ENCODE results near the gene MCF2. TPM values are rescaled to one million over a fixed set of nuclear protein-coding genes. Genes with fewer than 3 reads are reported as not detected.

MCF2 gene
- total RNA-seq, 1 experiment from 2014 or later: 0.07 TPM

DNA sequence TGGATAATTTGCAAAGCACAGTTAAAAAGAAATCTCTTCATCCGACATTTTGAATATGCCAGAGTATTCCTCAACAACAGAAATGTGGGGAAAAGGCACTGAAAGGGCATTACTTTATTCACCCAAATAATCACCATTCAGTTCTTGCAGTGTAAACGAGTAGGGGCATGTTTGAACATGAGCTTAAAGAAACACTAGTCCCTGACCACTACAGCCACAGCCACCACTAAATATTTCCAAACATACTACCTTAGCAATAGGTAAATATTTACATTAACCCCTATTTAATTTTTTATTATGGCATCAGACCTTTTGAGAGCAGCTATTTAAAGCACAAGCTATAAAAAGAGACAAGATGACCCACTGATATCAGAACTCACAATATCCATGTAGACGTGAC lies 27.6 kb downstream of the MCF2 start:
- no peak for DNase-seq
- Histone ChIP-seq H3K27me3 (ENCODE audit: low read length) (no peaks in the 10 kb centered on the region), H3K27ac (ENCODE audit: low read length) (no peak overlapping the region), H3K4me3 (ENCODE audit: low read length) (no peak overlapping the region), H4K20me1 (ENCODE audit: insufficient read depth, low read depth, low read length) (no peaks in the 10 kb centered on the region), H3K4me1 (ENCODE audit: low read length) (no peaks in the 10 kb centered on the region), H3K9me2 (replicated peaks; ENCODE audit: insufficient read depth, low read length) (no peaks in the 10 kb centered on the region), H3K9me3 (ENCODE audit: low read length) (no peaks in the 10 kb centered on the region), H3K9ac (ENCODE audit: low read length) (no peak overlapping the region), H2AFZ (ENCODE audit: low read length) (no peak overlapping the region), H3K79me2 (ENCODE audit: low read length) (no peaks in the 10 kb centered on the region), H3K36me3 (ENCODE audit: insufficient read depth, low read length) (no peaks in the 10 kb centered on the region), H3K4me2 (ENCODE audit: low read depth, low read length, poor library complexity, severe bottlenecking) (no peak overlapping the region)

DNA sequence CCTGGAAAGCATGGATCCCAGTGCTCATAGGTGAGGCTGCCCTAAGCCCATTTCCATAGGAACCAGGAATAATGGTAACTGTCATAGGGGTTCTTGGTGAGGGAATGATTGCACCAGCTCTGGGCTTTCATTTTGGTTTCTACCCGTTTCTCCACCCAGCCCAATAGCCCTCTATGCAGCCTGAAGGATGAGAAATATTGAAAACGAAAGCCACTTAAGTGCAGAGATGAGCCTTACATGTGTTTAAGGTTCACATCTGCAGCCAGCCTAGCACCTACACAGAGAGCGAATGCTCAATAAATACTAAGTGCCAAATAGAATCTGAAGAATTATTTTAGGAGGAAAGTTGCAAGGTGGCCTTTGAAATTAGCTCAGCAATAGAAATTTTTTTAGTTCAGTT lies 60.4 kb downstream of the MCF2 start:
- no peaks in the 10 kb centered on the region for H3K4me1 ChIP-seq (ENCODE audit: low read length)
- no peak overlapping the region for H3K27ac ChIP-seq (ENCODE audit: low read length)
- H3K9ac ChIP-seq (ENCODE audit: low read length): no peak overlapping the region
- no peaks in the 10 kb centered on the region for H3K9me2 ChIP-seq (replicated peaks; ENCODE audit: insufficient read depth, low read length)
- H2AFZ ChIP-seq (ENCODE audit: low read length): no peak overlapping the region
- no peak for DNase-seq
- H3K79me2 ChIP-seq (ENCODE audit: low read length): no peaks in the 10 kb centered on the region
- H3K27me3 ChIP-seq (ENCODE audit: low read length): no peaks in the 10 kb centered on the region
- H3K4me3 ChIP-seq (ENCODE audit: low read length): no peak overlapping the region
- no peak overlapping the region for H3K4me2 ChIP-seq (ENCODE audit: low read depth, low read length, poor library complexity, severe bottlenecking)
- H3K36me3 ChIP-seq (ENCODE audit: insufficient read depth, low read length): no peaks in the 10 kb centered on the region
- peaks cover 8% of the 10 kb centered on the region; the same call in 1 of the 2 replicates for H3K9me3 ChIP-seq (ENCODE audit: low read length)
- no peaks in the 10 kb centered on the region for H4K20me1 ChIP-seq (ENCODE audit: insufficient read depth, low read depth, low read length)

DNA sequence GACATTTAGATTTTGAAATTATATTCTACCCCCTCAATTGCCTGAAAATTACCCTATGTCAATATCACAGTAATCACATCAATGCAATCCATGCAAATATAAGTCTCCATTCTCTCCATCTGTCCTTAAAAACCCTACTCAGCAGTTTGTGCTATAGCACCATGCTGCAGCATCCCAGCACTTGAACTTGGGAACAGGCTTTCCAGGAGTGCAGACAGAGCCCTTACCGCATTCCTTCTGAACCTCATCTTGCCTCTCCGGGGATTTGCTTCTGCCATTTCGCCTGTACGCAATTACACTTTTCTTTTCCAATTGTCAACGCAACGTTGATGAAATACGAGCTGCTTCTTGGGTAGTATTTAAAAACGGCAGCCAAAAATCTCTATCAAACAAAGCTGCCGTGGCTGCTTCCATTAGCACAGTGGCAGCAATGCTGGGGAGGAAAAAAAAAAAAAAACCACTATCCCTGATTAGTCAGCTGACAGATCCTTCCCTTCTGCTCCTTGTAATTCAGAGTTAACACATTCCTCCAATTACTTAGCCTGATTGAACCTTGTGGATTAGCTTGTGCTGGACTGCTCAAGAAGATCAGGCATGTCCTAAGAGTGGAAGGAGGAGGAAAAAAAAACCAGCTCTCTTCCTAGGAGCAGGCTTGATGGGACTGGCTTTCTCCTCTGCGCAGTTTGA lies 65.6 kb downstream of the MCF2 start:
- Histone ChIP-seq H3K27ac (ENCODE audit: low read length) (no peak overlapping the region), H3K9me3 (ENCODE audit: low read length) (peaks cover 8% of the 10 kb centered on the region; the same call in 1 of the 2 replicates), H3K9me2 (replicated peaks; ENCODE audit: insufficient read depth, low read length) (no peaks in the 10 kb centered on the region), H3K4me3 (ENCODE audit: low read length) (no peak overlapping the region), H3K36me3 (ENCODE audit: insufficient read depth, low read length) (no peaks in the 10 kb centered on the region), H3K4me1 (ENCODE audit: low read length) (no peaks in the 10 kb centered on the region), H3K9ac (ENCODE audit: low read length) (no peak overlapping the region), H4K20me1 (ENCODE audit: insufficient read depth, low read depth, low read length) (no peaks in the 10 kb centered on the region), H3K79me2 (ENCODE audit: low read length) (no peaks in the 10 kb centered on the region), H3K27me3 (ENCODE audit: low read length) (no peaks in the 10 kb centered on the region), H2AFZ (ENCODE audit: low read length) (no peak overlapping the region), H3K4me2 (ENCODE audit: low read depth, low read length, poor library complexity, severe bottlenecking) (no peak overlapping the region)
- no peak for DNase-seq

DNA sequence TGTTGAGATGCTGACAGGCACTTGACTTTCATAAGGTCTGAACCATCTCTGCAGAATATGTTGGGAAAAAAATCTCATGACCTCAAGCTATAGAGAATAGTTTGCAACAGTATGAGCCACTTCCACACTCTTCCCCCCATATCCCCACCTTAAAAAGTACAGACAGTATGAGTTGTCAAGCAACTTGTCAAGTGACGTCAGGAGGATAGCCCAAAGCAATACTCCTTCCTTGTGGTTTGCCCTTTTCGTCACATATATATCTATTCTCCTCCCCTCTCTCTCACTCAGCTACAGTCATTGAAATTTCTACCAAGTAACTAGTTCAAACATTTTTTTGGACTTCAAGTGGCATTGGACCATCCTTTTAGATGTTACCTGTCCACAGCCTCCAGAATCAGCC lies 67.7 kb downstream of the MCF2 start:
- H3K9me2 ChIP-seq (replicated peaks; ENCODE audit: insufficient read depth, low read length): no peaks in the 10 kb centered on the region
- no peaks in the 10 kb centered on the region for H4K20me1 ChIP-seq (ENCODE audit: insufficient read depth, low read depth, low read length)
- no peak overlapping the region for H3K4me3 ChIP-seq (ENCODE audit: low read length)
- no peaks in the 10 kb centered on the region for H3K79me2 ChIP-seq (ENCODE audit: low read length)
- no peaks in the 10 kb centered on the region for H3K27me3 ChIP-seq (ENCODE audit: low read length)
- no peaks in the 10 kb centered on the region for H3K9me3 ChIP-seq (ENCODE audit: low read length)
- H3K27ac ChIP-seq (ENCODE audit: low read length): no peak overlapping the region
- H2AFZ ChIP-seq (ENCODE audit: low read length): no peak overlapping the region
- H3K9ac ChIP-seq (ENCODE audit: low read length): no peak overlapping the region
- no peak for DNase-seq
- no peaks in the 10 kb centered on the region for H3K4me1 ChIP-seq (ENCODE audit: low read length)
- H3K4me2 ChIP-seq (ENCODE audit: low read depth, low read length, poor library complexity, severe bottlenecking): no peak overlapping the region
- no peaks in the 10 kb centered on the region for H3K36me3 ChIP-seq (ENCODE audit: insufficient read depth, low read length)

DNA sequence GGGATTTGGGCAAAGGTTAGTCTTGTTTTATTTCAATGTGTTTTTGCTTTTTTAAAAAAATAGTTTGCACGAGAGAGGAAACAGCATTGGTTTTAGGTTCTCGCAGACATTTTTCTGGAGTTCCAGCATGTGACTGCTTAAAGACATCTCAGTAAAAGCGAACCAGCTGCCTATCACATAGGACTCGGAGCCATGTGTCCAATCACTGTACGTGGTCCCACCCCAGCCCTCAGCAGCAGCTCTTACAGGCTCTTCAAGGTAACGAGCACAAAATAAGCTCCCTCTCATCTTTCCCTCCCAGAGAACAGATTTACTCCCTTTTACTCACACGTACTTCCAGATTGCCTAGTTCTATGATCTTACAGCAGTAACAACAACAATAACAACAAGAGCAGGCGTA lies 68.7 kb downstream of the MCF2 start:
- H3K4me1 ChIP-seq (ENCODE audit: low read length): no peaks in the 10 kb centered on the region
- no peak overlapping the region for H3K27ac ChIP-seq (ENCODE audit: low read length)

DNA sequence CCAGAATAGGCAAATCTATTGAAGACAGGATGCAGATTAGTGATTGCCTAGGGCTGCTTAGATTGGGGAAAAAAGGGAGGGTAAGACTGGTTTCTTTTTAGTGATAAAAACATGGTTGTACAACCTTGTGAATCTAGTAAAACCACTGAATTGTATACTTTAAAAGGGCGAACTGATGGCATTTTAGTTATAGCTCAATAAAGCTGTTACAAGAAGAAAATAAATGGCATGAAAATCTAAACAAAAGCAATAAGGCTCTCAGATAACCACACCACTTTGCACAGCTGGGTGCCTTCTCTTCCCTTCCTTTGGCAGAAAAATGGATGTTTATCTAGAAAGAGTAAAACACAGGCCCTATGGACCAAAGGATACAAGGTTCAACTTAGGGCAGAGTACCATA lies 107.9 kb downstream of the MCF2 start:
- H3K4me2 ChIP-seq (ENCODE audit: low read depth, low read length, poor library complexity, severe bottlenecking): no peak overlapping the region
- DNase-seq: no peak
- H3K9me3 ChIP-seq (ENCODE audit: low read length): no peaks in the 10 kb centered on the region; the same call in 1 of the 2 replicates

More for the DNA sequence above, 68.7 kb downstream of the MCF2 start:
- no peaks in the 10 kb centered on the region for H3K9me2 ChIP-seq (replicated peaks; ENCODE audit: insufficient read depth, low read length)
- no peaks in the 10 kb centered on the region for H4K20me1 ChIP-seq (ENCODE audit: insufficient read depth, low read depth, low read length)
- no peaks in the 10 kb centered on the region for H3K36me3 ChIP-seq (ENCODE audit: insufficient read depth, low read length)
- no peaks in the 10 kb centered on the region for H3K79me2 ChIP-seq (ENCODE audit: low read length)
- H3K4me3 ChIP-seq (ENCODE audit: low read length): no peak overlapping the region
- no peaks in the 10 kb centered on the region for H3K9me3 ChIP-seq (ENCODE audit: low read length)
- no peaks in the 10 kb centered on the region for H3K27me3 ChIP-seq (ENCODE audit: low read length)
- no peak for DNase-seq
- no peak overlapping the region for H2AFZ ChIP-seq (ENCODE audit: low read length)
- H3K4me2 ChIP-seq (ENCODE audit: low read depth, low read length, poor library complexity, severe bottlenecking): no peak overlapping the region
- no peak overlapping the region for H3K9ac ChIP-seq (ENCODE audit: low read length)

DNA sequence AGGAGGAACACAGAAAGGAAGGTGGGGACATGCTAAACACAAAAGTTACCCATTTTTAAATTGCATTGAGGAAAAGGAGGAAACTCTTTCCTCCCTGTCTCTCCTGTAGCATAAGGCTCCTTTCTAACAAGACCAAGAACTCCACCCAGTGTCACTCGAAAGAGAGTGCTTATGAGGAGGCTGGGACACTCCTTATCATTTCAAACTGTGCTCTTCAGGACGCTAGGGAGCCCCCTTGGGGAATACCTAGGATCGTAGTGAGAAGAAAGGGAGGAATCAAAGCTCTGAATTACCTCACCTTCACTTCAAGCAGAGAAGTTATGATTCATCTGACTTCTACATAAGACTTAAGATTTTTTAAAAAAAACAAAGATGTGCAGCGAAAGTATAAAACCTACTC lies 111.9 kb downstream of the MCF2 start:
- Histone ChIP-seq H4K20me1 (ENCODE audit: insufficient read depth, low read depth, low read length) (no peaks in the 10 kb centered on the region), H3K36me3 (ENCODE audit: insufficient read depth, low read length) (no peaks in the 10 kb centered on the region), H3K79me2 (ENCODE audit: low read length) (no peaks in the 10 kb centered on the region), H3K9me2 (replicated peaks; ENCODE audit: insufficient read depth, low read length) (no peaks in the 10 kb centered on the region), H3K4me3 (ENCODE audit: low read length) (no peak overlapping the region), H3K9ac (ENCODE audit: low read length) (no peak overlapping the region), H3K27me3 (ENCODE audit: low read length) (no peaks in the 10 kb centered on the region), H3K9me3 (ENCODE audit: low read length) (no peaks in the 10 kb centered on the region), H3K4me2 (ENCODE audit: low read depth, low read length, poor library complexity, severe bottlenecking) (no peak overlapping the region), H3K27ac (ENCODE audit: low read length) (no peak overlapping the region), H3K4me1 (ENCODE audit: low read length) (no peaks in the 10 kb centered on the region), H2AFZ (ENCODE audit: low read length) (no peak overlapping the region)
- no peak for DNase-seq

More for the DNA sequence above, 107.9 kb downstream of the MCF2 start:
- no peak overlapping the region for H3K27ac ChIP-seq (ENCODE audit: low read length)
- no peak overlapping the region for H2AFZ ChIP-seq (ENCODE audit: low read length)
- no peaks in the 10 kb centered on the region for H3K4me1 ChIP-seq (ENCODE audit: low read length)
- H4K20me1 ChIP-seq (ENCODE audit: insufficient read depth, low read depth, low read length): no peaks in the 10 kb centered on the region
- no peak overlapping the region for H3K9ac ChIP-seq (ENCODE audit: low read length)
- no peaks in the 10 kb centered on the region for H3K36me3 ChIP-seq (ENCODE audit: insufficient read depth, low read length)
- no peaks in the 10 kb centered on the region for H3K27me3 ChIP-seq (ENCODE audit: low read length)
- no peaks in the 10 kb centered on the region for H3K79me2 ChIP-seq (ENCODE audit: low read length)
- H3K9me2 ChIP-seq (replicated peaks; ENCODE audit: insufficient read depth, low read length): no peaks in the 10 kb centered on the region
- no peak overlapping the region for H3K4me3 ChIP-seq (ENCODE audit: low read length)

DNA sequence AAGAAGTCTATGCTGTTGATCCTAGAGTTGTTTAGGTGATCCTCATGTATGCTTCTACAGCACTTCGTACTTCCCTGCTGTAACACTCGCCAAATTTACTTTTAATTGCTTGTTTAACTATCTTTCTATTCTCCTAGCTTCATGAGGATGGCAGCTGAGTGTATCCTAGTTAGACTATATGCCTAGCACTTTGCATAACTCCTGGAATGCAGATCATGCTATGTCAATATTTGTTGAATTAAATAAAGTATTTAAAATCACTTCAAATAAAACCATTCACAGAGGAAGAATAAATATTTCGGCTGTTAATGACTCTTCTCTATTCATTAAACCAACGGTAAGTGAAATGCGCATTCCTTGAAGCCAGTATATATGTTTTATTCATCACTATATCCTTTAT lies 122.4 kb downstream of the MCF2 start:
- H3K27ac ChIP-seq (ENCODE audit: low read length): no peak overlapping the region
- no peaks in the 10 kb centered on the region for H3K9me2 ChIP-seq (replicated peaks; ENCODE audit: insufficient read depth, low read length)
- no peak for DNase-seq
- H3K4me3 ChIP-seq (ENCODE audit: low read length): no peak overlapping the region
- H3K4me1 ChIP-seq (ENCODE audit: low read length): no peaks in the 10 kb centered on the region
- no peaks in the 10 kb centered on the region for H4K20me1 ChIP-seq (ENCODE audit: insufficient read depth, low read depth, low read length)
- no peaks in the 10 kb centered on the region for H3K9me3 ChIP-seq (ENCODE audit: low read length)
- no peaks in the 10 kb centered on the region for H3K27me3 ChIP-seq (ENCODE audit: low read length)
- no peak overlapping the region for H3K4me2 ChIP-seq (ENCODE audit: low read depth, low read length, poor library complexity, severe bottlenecking)
- H3K36me3 ChIP-seq (ENCODE audit: insufficient read depth, low read length): no peaks in the 10 kb centered on the region
- H3K9ac ChIP-seq (ENCODE audit: low read length): no peak overlapping the region
- no peaks in the 10 kb centered on the region for H3K79me2 ChIP-seq (ENCODE audit: low read length)
- no peak overlapping the region for H2AFZ ChIP-seq (ENCODE audit: low read length)
